Activated CD4-positive, CD25-positive, alpha-beta regulatory T cell treated with anti-CD3 and anti-CD28 coated beads, Interleukin-2, amount 50 U/mL, for 72 hours (primary cell): ENCODE results near the gene MAPK7.

Source experiments
- DNase-seq: peaks from one replicate; pipeline ENCODE4 v3.0.0; 2021

Gene MAPK7

DNA sequence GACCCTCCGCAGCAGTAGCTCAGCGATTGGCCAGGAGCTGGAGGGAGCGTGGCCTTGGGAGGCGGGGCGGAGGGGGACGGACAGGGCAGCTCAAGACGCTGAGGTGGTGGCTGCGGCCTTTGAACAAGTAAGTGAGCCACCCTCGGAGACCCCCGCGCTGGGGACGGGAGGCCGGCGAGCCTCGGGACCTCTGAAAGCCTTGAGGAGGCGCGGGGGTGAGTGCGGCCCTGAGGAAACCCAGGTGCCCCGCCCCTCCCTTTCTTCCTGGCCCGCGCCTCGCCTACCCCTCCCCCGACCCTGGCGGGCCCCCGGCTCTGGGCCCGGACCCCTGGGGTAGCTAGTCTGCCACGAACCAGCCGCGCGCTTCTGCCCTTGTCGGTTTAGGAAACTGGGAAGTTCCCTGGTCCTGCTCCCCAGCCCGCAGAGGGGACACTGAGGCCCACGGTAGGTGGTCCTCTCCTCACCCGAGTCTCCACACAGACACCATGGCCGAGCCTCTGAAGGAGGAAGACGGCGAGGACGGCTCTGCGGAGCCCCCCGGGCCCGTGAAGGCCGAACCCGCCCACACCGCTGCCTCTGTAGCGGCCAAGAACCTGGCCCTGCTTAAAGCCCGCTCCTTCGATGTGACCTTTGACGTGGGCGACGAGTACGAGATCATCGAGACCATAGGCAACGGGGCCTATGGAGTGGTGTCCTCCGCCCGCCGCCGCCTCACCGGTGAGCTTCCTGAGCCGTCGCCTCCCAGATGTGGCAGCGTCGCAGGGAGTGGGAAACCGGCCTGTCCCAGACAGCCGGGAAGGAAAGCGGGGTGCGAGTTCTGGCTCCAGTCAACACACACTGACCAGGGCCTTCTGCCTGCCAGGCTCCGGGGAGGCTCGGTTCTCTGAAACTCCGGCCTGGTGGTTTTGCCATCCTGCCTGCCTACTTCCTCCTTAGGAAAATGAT lies at the start of gene MAPK7:
TSS of gene MAPK7 (plus strand) at position 83 of the 945 bp plus-strand sequence. CDS start at position 486, 403 bp downstream.
- no peak for DNase-seq

DNA sequence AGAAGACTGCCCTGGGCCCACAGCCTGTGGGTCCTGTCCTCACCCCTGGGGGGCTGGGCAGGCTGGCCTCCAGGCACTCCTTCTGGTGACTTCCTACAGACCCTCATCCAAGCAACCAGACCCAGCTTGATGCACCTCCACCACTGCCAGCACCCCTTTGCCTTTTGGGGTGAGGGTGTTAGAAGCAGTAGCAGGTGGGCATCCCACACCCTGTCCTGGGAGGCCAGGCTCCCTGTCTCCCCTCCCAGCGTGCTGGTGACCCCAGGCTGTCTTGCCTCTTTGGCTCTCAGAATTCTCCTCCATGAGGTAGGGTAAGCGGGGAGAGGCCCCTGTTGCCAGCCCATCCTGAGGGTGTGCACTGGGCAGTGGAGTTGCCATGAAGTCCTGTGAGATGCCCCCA lies 49.2 kb upstream of the MAPK7 start:
- DNase-seq, result no peak

DNA sequence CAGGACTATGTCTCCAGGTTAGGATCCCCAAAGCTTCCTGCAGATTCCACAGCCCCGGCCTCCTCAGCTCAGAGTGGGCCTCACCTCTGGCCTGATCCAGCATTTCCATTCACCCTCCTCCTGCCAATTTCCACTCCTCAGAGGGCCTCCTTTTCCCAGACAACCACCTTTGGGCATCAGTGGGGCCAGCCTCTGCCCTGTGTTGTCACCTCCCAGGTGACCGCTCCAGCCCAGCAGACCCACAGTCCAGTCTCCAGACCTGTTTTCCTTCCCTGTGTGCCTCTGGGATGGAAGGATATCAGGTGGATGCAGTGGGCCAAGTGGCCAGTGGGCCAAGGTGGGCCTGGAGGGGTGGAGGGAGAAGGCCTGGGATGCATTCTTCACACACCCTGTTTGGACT lies 48.5 kb upstream of the MAPK7 start:
- no peak for DNase-seq

DNA sequence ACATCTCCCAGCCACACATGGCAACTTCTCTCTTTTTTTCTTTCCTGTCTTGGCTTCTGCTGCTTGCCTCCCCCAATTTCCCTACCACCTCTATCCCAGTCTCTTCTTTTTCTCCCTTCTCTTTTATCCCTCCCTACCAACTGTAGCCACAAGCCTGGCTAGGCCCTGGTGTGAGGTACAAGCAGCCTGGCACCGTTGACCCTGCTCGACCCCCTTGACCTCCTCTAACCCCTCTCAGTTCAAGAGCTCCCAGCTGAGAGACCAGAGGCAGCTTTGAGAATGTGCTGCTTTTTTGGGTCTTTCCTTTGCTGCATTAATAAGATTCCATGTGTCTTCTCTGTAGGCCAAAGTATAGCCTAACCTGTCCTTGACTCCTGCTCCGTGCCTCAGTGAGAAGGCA lies 48.0 kb upstream of the MAPK7 start:
- DNase-seq, result no peak

DNA sequence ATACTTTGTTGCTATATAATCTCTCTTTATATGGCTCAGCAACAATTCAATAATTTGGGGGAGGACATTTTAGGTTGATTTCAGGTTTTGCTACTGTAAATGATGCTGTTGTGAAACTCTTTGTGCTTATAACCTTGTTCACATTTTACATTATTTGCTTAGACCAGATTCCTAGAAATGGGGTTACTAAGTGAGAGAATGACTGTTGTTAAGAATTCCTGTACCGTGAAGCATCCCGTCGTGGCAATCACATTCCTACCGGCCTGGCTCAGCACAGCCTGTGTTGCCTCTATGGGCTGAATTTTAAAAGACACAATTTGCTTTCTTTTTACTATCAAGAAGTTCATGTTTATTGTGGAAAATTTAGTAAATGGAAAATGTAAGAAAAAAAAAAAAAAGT lies 47.2 kb upstream of the MAPK7 start:
- no peak for DNase-seq

DNA sequence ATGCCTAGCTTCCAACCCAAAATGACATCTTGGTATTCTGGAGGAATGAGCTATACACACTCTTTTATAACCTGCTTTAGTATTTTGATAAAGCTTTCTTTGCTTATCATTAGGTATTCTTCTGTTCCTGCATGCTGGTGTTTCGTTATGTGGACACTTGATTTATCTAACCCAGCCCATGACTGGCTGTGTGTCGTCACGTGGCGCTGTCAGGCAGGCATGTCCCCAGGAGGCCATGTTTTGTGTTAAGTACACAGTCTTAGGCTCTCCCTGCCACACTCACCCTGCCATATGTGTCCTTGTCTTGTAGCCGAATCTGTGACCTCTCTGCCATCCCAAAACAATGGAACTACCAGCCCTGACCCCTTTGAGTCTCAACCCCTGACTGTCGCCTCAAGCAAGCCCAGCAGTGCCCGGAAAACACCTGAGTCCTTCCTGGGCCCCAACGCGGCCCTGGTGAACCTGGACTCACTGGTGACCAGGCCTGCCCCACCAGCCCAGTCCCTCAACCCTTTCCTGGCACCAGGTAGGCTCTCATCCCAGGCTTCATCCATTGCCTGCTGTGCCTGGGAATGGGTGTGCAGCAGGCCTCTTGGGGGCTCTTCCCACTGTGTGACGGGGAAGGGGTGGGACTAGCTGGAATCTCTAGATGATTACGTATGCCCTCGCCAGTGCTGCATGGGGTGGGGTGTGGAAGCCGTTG lies 46.6 kb upstream of the MAPK7 start:
- DNase-seq, result no peak

DNA sequence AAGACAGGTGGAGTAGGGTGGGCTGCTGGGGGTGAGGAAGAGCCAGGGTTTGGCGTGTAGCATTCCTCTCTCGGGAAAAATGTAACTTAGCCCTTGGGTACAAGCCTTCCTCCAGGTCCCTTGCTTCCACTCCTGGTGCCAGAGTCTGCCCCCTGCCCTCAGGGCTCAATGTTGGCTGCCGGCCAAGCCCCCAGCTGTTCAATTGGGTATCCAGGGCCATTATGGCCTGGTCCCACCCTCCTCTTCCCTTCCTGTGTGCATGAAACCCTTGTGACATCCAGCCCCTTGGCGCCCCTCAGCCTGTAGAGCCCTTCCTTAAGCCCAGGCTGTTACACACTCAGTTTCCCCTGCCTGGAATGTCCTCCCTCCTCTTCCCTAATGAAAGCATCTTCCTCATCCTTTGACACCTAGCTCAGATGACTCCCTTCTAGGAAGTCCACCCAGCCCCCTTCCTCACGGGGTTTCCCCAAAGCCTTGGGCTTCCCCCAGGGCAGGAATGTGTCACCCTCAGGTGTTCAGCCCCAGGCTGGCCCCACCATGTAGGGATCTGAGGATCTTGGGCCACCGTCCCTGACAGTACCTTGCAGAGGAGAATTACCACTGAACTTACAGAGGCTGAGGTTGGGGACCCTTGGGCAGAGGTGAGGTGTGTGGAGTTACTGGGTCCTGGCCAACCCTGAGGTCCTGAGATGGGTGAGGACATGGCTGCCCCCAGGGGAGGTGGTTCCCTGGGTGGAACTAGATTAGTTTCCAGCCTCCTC lies 45.7 kb upstream of the MAPK7 start:
- no peak for DNase-seq

DNA sequence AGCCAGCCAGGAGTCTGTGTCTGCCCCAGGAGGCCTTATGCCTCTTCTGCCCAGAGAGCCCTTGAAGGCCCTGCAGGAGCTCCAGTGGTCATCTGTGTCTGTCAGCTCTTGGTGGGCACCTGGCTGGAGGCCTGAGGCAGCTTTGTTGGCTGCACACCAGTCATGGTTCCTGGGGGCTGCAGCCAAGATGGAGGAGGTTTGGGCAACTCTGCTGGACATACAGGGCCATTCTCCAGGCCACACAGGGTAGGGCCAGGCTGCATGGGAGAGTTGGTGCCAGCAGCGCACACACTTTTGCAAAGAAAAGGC lies 45.2 kb upstream of the MAPK7 start:
- DNase-seq, result peak; percentile 9

DNA sequence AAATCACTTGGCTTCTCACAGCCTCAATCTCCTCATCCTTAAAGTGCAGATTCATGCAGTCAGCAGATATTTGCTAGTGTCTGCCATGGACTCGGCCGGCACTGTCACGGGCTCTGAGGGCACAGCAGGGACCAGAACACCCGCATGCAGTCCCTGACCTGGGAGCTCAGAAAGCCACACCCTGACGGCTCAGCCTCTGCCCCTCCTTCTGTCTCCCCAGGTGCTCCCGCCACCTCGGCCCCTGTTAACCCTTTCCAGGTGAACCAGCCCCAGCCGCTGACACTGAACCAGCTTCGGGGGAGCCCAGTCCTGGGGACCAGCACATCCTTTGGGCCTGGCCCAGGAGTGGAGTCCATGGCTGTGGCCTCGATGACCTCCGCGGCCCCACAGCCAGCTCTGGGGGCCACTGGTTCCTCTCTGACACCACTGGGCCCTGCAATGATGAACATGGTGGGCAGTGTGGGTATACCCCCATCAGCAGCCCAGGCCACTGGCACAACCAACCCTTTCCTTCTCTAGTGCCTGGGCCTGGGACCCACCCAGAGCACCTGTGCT lies 44.5 kb upstream of the MAPK7 start:
- no peak for DNase-seq

DNA sequence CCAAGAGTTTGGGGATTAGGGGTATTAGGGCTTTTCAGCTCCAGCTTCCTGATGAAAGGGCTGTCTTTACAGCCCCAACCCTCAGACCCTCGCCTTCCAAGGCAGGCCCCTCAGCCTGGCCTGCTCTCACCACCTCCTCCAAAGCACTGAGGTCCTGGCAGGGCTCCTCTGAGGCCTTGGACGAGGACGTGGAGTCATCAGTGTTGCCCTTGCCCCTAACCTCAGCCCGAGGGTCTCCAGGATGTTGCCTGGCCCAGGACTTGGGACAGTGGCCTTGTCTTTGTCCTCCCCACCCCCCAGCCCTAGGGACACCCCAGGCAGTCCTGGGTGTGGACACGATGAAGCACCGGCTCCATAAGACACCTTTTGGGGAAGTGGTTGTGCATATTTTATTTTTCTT lies 44.0 kb upstream of the MAPK7 start:
- DNase-seq, result peak; percentile 17

DNA sequence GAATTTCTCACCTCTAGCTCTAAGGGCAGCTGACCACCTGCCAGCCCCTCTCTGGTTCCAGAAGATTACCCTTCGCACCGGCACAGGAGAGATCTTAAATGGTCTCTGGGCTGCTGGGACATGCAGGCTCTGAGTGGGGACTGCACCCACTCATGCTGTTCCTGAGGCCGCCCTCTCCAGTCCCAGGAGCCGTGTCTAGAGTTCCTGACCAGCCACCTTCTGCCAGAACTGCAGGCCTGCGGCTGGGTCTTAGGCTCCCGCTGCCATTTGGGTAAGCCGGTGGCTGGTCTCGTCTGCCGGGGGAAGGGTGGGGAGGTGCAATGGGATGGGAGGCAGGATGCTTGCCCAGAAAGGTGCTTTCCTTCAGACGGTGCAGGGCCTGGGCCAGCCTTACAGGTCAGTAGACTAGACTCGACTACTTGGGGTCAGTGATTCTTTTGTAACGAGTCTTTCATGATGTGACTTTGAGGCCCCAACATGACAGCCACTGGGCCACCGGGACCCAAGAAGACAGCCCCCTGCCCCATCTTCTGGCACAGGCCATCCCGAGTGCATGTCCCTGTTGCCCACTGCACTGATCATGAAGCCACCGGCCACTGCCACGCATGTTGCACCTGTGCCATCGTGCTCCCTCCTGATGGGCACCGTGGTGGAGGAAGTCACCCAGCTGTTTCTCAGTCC lies 42.2 kb upstream of the MAPK7 start:
- peak; percentile 28 for DNase-seq

DNA sequence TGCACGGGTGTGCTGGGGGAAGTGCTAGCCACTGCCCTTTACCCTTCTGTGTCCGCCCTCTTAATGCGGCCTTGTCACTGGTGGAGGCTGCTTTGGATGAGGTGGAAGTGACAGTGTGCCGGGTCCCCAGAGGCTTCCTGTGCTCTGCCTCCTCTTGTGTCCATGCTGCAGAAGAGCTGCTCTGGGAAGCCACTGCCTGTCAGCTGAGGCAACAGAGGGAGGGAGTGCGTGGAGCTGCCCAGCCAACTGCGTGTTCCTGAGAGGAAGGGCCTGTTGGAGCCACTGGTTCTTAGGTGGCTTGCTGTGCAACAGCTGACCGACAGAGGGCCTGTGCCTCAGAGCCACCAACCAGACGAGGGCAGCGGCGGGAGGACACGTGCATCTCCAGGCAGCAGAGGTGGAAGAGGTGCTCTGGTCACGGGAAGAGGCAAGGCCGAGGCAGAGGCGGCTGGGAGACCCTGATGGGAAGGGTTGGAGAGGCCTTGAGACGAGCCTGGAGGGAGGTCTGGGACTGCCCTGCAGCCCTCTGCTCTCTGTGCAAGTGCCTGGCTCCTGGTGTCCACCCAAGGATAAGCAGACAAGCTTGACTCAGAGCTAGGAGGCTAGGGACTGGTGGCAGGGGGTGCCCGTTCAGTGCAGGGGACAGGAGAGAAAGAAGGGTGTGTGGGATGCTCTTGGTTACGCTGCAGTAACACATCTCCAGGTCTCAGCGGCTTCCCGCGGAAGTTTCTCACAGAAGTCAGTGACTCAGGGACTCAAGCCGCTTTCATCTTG lies 41.2 kb upstream of the MAPK7 start:
- DNase-seq, result peak; percentile 25

DNA sequence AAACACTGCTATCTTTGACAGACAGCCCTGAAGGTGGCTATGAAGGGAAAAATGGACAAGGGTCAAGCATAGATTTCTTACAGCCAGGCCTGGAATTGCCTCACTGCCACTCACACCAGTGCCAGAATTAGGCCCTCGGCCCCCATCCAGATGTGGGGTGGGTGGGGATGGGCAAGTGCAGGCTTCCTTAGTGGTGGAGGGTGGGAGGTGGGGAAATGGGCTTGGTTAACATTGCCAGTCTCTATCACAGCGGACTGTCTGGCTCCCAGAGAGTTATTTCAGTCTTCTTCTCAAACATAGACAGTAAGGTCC lies 40.6 kb upstream of the MAPK7 start:
- no peak for DNase-seq

DNA sequence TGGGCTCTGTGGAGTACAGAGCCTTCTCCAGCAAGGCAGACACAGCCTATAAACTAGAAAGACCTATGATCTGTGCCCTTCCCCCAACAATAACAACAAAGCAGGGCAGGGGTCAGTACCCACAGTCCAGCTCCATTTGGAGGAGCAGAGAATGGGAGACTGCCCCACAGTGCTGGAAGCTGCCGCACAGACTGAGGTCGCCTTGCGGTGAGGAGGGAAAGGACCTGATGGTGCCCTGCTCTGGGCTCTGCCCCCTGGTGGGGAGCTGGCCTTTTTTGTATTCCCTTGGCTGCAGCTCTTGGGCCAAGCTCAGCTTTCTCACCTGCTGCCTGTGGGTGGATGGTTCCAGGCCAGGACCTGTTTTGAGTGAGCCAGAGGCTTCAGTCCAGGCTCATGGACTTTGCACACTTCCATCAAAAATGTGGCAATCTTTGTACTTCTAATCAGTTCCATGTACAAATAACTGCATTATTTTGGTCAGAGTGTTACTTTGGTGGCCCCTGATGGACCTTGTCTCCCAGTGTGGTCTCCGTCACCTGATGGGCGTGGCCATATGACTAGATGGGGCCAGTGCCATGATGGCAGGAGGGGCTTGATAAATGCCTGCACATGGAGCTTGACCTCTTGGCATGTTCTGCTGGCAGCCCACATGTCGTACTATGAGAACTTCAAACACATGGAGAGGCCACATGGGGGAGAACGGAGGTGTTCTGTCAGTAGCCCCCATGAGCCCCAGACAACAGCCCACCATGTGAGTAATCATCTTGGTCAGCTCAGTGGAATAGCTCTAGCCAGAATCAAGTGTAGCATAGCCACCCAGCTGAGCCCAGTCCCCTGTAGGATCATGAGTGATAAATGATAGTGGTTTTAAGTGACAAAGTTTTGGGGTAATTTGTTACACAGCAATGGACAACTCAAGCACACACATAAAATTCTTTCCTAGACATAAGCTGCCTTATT lies 40.0 kb upstream of the MAPK7 start:
- DNase-seq, result peak; percentile 53

DNA sequence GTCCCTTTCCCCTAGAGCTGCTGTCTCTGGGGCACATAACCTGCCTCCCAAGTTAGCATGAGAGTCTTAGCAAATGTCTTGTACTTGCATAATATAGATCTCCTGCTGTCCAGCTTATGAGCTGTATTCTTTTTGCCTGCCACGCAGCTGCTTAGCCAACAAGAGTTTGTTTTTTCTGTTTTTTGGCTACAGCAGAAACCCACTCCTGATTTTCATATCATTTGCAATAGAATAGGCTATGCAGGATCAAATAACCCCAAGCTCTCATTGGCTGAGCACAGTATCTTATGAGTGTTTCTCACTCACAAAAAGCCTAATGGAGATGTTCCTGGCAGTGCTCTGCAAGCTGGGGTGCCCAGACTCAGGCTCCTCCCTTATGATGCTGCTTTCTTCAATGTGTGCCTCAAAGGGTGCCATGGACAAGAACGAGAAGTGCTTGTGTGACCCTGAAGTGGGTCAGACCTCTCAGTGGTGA lies 38.9 kb upstream of the MAPK7 start:
- DNase-seq, result peak; percentile 9

DNA sequence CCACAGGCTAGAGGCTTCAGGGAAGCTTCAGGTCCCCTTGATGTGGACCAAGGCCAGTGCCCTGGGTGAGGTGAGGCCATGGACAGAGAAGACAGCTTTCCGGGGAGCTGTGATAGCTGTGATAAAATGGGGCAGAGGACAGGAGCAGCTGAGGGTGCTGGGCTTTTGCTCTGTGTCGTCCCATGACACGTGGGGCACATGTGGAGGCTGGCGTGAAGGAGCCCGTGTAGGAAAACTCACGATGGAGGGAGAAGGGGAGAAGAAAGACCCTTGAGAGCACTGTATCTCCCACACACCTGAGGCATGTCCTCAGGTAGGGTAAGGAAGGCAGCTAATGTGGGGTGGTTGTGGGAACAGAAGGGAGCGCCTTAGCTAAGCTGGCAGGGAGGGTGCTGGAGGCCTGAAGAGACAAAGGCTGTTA lies 37.1 kb upstream of the MAPK7 start:
- DNase-seq, result peak; percentile 28

DNA sequence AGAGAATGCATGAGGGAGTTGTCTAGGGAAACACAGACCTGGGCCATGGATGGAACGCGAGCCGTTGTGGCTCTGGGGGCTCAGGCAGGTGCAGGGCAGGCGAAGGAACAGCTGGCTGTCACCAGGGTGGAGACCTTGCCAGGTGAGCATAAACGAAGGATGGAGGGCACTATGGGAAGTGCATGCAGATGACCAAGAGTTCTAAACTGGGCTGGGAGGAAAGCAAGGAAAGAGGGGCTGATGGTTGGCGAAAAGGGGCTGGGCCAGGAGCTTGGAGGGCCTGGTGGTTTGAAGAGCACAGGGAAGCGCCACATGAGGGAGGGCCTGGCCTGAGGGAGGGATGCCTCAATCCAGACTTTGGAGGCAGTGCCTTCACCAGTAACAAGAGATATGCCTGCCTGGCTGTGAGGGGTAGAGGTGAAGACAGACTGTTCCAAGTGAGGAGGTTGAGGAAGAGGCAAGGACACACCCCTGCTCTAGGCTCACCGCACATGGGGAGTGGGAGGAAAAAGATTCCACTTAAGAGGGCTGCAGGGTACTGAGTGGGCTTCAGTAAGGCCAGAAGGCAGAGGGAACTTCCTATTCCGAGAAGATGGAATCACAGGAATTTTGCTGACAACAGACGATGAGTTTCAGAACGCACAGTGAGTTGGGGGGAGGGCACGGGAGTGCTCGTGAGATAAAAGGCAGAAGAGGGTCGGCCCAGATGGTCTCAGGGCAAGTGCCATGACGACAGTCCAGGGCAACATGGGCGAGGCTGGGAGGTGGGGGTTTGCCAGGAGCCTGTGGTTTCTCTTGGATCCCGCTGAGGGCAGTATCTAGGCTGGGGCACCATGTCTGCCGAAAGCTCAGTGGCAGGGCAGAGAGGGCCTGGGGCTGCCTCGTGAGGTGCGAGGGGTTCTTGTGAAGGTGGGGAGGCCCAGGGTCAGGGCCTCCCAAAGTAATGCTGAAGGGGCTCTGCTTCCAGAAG lies 36.4 kb upstream of the MAPK7 start:
- DNase-seq, result peak; percentile 24

DNA sequence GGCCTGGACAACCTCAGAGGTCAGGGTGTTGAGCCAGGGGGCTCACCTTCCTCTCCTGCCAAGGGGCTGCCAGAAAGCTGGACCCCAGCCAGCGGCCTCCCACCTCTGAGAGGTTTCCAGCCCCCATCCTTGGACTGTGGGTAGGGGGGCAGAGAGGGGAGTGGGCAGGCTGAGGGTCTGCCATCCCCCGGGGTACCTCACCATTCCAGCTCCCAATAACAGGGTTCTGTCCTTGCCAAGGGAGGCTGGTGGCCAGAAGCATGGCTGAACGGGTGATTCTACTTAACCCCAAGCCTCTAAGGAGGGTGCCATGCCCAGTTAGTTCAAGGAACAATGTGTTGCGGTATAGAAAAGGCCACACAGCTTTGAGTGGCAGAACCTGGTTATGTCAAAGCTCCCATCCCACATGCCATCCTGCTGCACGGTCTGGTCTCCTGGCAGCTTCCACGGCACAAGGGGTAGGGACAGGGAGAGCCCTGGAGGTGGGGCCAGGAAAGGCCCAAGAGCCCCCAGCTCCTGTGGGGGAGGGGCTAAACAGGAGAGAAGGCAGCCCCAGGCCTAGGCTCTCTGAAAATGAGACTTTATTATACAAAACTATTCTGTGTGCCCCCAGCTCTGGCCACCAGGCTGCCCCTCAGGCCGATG lies 35.6 kb upstream of the MAPK7 start:
- DNase-seq, result peak; percentile 23

DNA sequence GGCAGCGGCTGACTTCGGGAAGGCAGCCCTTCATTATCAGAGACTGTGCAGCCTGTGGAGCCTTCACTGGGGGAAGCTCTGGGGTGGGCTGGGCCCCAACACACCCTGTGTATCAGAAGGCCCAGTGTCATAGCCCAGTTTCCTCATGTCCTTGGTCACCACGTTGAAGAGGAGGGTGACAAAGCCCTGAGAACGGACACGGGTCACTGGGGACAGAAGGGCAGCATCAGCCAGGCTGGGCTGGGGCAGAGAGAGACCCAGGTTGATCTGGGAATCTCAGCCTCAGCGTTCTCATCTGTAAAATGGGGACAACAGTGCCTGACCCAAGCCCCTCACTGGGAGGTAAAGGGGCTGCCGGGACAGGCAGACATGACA lies 35.1 kb upstream of the MAPK7 start:
- peak; percentile 5 for DNase-seq
